ENCODE measurements around the gene BCL6B.

The BCL6B gene

GRCh38 chr17:7010523-7010922 is 12.3 kb upstream of the BCL6B start:
- no peak for DNase-seq

DNA sequence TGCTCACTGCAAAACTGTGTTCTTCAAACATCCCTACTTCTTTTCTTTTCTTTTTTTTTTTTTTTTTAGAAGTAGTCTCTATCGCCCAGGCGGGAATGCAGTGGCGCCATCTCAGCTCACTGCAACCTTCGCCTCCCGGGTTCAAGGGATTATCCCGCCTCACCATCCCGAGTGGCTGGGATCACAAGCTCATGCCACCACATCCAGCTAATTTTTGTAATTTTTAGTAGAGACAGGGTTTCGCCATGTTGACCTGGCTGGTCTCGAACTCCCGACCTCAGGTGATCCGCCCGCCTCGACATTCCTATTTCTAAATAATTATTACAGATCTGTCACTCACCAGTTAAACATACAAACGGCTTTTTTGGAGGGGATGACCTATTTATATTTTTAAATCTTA is 11.4 kb upstream of the BCL6B start:
- DNase-seq = no peak

- no peak for DNase-seq
Measured at GRCh38 chr17:7011942-7012254, 11.0 kb upstream of the BCL6B start.

- DNase-seq = peak; percentile 93
Measured at GRCh38 chr17:7014261-7014994, 8.4 kb upstream of the BCL6B start.

- DNase-seq = no peak
Measured at GRCh38 chr17:7014995-7015958, 7.6 kb upstream of the BCL6B start.

DNA sequence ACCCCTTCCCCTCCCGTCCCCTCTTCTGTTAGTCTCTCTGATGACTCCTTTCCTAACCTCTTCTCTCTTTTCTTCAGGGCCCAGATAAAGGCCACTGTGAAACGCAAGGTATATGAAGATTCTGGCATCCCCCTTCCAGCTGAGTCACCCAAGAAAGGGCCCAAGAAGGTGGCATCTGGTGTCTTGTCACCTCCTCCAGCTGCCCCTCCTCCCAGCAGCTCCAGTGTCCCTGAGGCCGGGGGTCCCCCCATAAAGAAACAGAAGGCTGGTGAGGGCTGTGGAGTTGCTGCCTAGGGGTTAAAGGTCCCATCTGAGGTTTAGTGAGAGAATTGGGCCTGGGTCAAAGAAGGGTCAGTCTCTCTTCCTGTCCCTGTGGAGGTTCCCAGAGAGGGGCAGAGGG is 6.4 kb upstream of the BCL6B start:
- no peak for DNase-seq

- no peak for DNase-seq
Measured at GRCh38 chr17:7016886-7017826, 5.7 kb upstream of the BCL6B start.

GRCh38 chr17:7017827-7018200 is 5.0 kb upstream of the BCL6B start:
- no peak for DNase-seq

DNA sequence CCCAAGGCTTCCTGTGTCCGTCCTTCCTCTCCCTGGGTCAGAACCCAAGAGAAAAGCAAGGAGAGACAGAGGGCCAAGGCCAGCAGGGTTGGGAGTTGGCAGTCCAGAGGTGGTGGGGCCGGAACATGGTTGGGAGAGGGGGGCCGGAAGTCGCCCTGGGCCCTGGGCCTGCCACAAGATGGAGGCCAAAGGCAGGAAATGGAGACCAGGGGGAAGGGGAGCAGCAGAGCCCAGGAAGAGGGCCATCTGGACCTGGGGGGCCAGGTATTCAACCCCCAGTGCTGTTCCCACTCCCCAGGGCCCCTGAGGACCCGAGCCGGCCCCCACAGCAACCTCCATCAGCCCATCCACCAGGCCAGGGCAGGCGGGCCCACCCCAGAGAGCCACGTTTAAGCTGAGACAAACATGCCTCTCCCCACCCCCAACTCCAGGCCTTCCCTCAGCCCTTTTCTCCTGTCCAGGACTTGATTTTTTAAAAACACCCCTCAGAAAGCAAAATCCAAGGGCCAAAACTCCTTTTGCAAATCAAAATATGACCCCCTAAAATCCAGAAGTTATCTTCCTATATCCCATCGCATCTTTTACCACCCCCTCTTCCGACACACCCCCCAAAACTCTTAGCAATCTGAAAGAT is 4.4 kb upstream of the BCL6B start:
- no peak for DNase-seq

- DNase-seq = no peak
Measured at GRCh38 chr17:7019367-7019766, 3.5 kb upstream of the BCL6B start.

DNA sequence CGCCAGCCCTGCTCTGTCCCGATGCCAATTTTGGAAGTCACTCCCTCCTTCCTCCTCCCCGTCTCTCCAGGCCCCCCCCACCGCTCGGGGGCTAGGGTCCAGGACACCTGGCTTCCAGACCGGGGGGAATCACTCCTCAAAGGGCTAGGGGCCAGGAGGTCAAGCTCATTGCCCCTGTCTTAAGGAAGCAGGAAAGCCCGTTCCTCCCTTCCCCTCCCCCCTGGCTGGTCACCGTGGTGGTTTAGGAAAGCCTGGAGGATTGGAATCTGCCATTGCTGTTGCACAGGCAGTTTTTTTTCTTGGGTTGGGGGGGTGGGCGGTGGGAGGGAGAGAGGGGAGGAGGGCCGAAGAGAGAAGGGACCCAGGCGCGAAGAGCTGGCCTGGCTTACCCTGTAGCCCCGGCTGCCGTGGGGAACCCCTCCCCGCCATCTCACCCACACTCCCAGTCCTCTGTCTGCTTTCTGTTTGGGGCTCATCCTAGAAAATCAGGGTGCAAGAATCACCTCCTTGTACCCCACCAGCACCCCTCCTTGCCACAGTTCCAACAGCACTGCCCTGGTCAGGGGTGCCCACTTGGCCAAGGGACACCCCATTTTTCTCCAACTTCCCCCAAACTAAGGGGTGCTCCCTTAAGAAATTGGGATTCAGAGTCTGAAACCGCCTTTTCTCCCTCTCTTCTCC is 2.9 kb upstream of the BCL6B start:
- DNase-seq = no peak

GRCh38 chr17:7020894-7021664 is 1.8 kb upstream of the BCL6B start:
- DNase-seq = no peak

- DNase-seq = peak; percentile 44
Measured at GRCh38 chr17:7021993-7022778, 664 bp upstream of the BCL6B start.

- DNase-seq = no peak
Measured at GRCh38 chr17:7023576-7024401, 939 bp downstream of the BCL6B start.

GRCh38 chr17:7024402-7024785 is 1.5 kb downstream of the BCL6B start:
- DNase-seq = no peak

- DNase-seq = no peak
Measured at GRCh38 chr17:7025245-7025644, 2.4 kb downstream of the BCL6B start.

DNA sequence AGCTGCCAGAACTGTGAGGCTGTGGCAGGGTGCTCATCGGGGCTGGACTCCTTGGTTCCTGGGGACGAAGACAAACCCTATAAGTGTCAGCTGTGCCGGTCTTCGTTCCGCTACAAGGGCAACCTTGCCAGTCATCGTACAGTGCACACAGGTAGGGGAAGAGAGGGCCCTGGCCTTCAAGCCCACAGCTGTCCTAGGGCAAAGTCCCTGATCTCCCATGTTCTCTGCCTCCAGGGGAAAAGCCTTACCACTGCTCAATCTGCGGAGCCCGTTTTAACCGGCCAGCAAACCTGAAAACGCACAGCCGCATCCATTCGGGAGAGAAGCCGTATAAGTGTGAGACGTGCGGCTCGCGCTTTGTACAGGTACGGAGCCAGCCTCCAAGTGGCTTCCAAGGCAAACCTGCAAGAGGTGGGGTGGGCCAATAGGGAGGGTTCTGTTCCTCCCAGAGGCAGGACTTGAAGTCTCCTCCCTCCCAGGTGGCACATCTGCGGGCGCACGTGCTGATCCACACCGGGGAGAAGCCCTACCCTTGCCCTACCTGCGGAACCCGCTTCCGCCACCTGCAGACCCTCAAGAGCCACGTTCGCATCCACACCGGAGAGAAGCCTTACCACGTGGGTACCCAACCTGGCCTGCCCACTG is 3.7 kb downstream of the BCL6B start:
- no peak for DNase-seq

- no peak for DNase-seq
Measured at GRCh38 chr17:7027335-7027734, 4.5 kb downstream of the BCL6B start.

DNA sequence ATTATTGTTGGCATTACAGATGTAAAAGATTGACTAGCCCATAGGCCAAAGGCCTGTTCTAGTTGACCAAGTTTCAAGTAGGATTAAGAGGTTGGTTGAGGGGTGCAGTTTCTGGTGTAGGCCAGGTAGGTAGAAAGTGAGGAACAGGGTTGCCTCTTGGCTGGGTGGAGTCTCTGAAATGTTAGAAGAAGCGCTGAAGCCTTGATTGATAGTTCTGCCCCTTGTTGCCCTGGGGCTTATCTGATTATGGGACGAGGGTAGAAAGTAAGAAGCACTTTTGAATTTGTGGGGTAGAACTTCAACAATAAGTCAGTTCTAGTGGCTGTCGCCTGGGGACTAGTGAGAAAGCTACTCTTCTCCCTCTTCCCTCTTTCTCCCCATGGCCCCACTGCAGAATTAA is 6.2 kb downstream of the BCL6B start:
- no peak for DNase-seq

All from NCI-H748 treated with DMSO at 0.1 percent for 48 hours (cell line).